ENCODE measurements around the gene STEAP1B. TPM values are rescaled to one million over a fixed set of nuclear protein-coding genes. Genes with fewer than 3 reads are reported as not detected.
A peak's percentile ranks its signal among the peaks of the same experiment; 100 is the strongest.

STEAP1B gene
- total and polyA plus RNA-seq, 2 of the 4 experiments (the other 2 are of a cell fraction) = 7.9 to 13.8 TPM

DNA sequence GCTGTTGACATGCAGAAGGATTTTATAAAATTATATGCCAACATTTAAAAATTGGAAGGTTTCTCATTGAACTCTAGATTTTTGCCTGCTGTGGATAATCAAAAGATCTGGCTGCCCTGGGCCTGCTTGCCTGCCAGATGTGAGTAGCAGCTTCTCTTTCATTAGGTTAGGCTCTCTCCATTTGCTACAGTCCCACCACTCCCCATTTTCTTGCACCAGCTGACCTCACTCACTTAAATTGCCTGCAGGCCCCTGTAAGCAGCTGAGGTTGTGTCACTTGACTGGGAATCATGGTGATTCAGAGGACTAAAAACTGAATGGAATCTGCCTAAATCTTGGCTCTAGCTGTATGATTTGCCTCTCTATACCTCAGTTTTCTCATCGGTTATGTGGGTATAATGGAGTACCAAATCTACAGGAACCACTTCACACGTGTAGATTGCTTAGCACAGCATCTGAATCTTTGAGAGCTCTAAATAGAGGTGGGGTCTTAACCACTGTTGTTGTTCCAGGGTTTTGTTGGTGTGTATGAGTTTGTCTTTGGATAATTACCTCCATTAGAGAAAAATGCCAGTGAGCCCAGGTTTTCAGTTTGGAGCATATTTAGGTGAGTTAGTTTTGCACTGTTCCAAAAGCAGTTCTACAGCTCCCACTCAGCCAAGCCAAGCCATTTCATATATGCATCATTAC lies 124.5 kb downstream of the STEAP1B start:
- DNase-seq = peak; percentile 11
- dilution Hi-C loops (cut with HindIII; ENCODE audit: low sequenced_read_pairs, unreplicated experiment) (no loop called here), in situ Hi-C loops (cut with MboI; ENCODE audit: low sequenced_read_pairs) (no loop called here), intact Hi-C loops (cut with micrococcal nuclease) (no loop called here)
- TF ChIP-seq RFX5 (IDR thresholded peaks at IDR 0.05; ENCODE audit: low read depth, low read length) (no peak), BHLHE40 (IDR thresholded peaks at IDR 0.05; ENCODE audit: low read depth, low read length) (no peak), MAZ (IDR thresholded peaks at IDR 0.05; ENCODE audit: borderline replicate concordance, low read depth, low read length) (no peak), CHD1 (IDR thresholded peaks at IDR 0.05; ENCODE audit: low read depth, low read length) (no peak), POLR2A (IDR thresholded peaks at IDR 0.05; ENCODE audit: low read depth, low read length) (no peak), FOS (IDR thresholded peaks at IDR 0.05; ENCODE audit: low read depth, low read length) (no peak), SMC3 (IDR thresholded peaks at IDR 0.05; ENCODE audit: low read depth, low read length) (no peak), MXI1 (IDR thresholded peaks at IDR 0.05; ENCODE audit: borderline replicate concordance, low read depth, low read length) (no peak), RCOR1 (IDR thresholded peaks at IDR 0.05; ENCODE audit: insufficient replicate concordance, low read length) (no peak)
- TF ChIP-seq, protein P1, sequence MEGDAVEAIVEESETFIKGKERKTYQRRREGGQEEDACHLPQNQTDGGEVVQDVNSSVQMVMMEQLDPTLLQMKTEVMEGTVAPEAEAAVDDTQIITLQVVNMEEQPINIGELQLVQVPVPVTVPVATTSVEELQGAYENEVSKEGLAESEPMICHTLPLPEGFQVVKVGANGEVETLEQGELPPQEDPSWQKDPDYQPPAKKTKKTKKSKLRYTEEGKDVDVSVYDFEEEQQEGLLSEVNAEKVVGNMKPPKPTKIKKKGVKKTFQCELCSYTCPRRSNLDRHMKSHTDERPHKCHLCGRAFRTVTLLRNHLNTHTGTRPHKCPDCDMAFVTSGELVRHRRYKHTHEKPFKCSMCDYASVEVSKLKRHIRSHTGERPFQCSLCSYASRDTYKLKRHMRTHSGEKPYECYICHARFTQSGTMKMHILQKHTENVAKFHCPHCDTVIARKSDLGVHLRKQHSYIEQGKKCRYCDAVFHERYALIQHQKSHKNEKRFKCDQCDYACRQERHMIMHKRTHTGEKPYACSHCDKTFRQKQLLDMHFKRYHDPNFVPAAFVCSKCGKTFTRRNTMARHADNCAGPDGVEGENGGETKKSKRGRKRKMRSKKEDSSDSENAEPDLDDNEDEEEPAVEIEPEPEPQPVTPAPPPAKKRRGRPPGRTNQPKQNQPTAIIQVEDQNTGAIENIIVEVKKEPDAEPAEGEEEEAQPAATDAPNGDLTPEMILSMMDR (conservative IDR thresholded peaks at IDR 0.05; ENCODE audit: low read depth, low read length) = no peak
- TF ChIP-seq, protein P2, sequence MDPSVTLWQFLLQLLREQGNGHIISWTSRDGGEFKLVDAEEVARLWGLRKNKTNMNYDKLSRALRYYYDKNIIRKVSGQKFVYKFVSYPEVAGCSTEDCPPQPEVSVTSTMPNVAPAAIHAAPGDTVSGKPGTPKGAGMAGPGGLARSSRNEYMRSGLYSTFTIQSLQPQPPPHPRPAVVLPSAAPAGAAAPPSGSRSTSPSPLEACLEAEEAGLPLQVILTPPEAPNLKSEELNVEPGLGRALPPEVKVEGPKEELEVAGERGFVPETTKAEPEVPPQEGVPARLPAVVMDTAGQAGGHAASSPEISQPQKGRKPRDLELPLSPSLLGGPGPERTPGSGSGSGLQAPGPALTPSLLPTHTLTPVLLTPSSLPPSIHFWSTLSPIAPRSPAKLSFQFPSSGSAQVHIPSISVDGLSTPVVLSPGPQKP (IDR thresholded peaks at IDR 0.05; ENCODE audit: borderline replicate concordance, low read depth, low read length) = no peak
- H3K36me3 ChIP-seq (ENCODE audit: control insufficient read depth, insufficient read depth, low read length) = no peaks in the 10 kb centered on the region
- no peaks in the 10 kb centered on the region for H4K20me1 ChIP-seq (ENCODE audit: insufficient read depth, low read length)
- H3K9me3 ChIP-seq (ENCODE audit: control insufficient read depth, insufficient read depth, low read length) = no peaks in the 10 kb centered on the region
- no peaks in the 10 kb centered on the region for H3K79me1 ChIP-seq (ENCODE audit: low read depth in 1 of 2, low read length in 2 of 2)
- ATAC-seq (ENCODE audit: low read depth) = peak; percentile 40; the same call in 1 of the 2 replicates
- no peak overlapping the region for H3K14ac ChIP-seq (replicated peaks; ENCODE audit: low read depth, low read length)
- no peak overlapping the region for H3K4me2 ChIP-seq (ENCODE audit: low read depth, low read length)
- no TSS peak for BruUV-seq (replicated peaks)
- H2AK5ac ChIP-seq (ENCODE audit: low read depth, low read length) = no peak overlapping the region
- no peak overlapping the region for H4K8ac ChIP-seq (ENCODE audit: low read depth in 2 of 2, low read length in 2 of 2)
- H2AFZ ChIP-seq (replicated peaks; ENCODE audit: low read length, poor library complexity) = no peak overlapping the region
- ChIA-PET CTCF (interaction anchor here (0.6 kb wide), 1 partner anchor 11 kb away, joined by 8 read pairs; no protein-coding TSS in a partner anchor), POLR2A (ENCODE audit: unreplicated experiment) (no interaction called here)
- H2BK5ac ChIP-seq (ENCODE audit: low read depth, low read length, poor library complexity, severe bottlenecking) = no peak overlapping the region
- H4K5ac ChIP-seq (ENCODE audit: low read depth, low read length) = no peak overlapping the region
- H2AK9ac ChIP-seq (replicated peaks; ENCODE audit: low read depth, low read length, poor library complexity) = no peak overlapping the region
- no peak overlapping the region for H2BK120ac ChIP-seq (ENCODE audit: low read depth, low read length)
- no peaks in the 10 kb centered on the region for H3K4me1 ChIP-seq (ENCODE audit: control insufficient read depth, insufficient read depth, low read length)
- no peak overlapping the region for H3K56ac ChIP-seq (ENCODE audit: extremely low read depth, insufficient read depth, low read length)
- H2BK15ac ChIP-seq (ENCODE audit: low read depth, low read length) = no peak overlapping the region
- H3K9me1 ChIP-seq (ENCODE audit: insufficient read depth, low read length) = no peaks in the 10 kb centered on the region
- no peak overlapping the region for H3K18ac ChIP-seq (ENCODE audit: low read depth, low read length)
- peaks cover 6% of the 10 kb centered on the region for H3K27me3 ChIP-seq (ENCODE audit: control insufficient read depth, insufficient read depth, low read length)
- no peak overlapping the region for H3K4me3 ChIP-seq (ENCODE audit: insufficient read depth, low read depth, low read length)
- H3K9ac ChIP-seq (ENCODE audit: low read depth, low read length) = no peak overlapping the region
- no peak overlapping the region for H3K4ac ChIP-seq (ENCODE audit: low read depth, low read length)
- WGBS, 2 experiments (ENCODE audit: extremely low coverage in 2 of 2, insufficient read length in 1 of 2) = no CpG with 5 or more reads among the region's 2 CpGs
- H2BK20ac ChIP-seq (ENCODE audit: low read depth, low read length) = no peak overlapping the region
- H3K27ac ChIP-seq (ENCODE audit: insufficient read depth, low read length) = no peak overlapping the region
- no peak overlapping the region for H3K23ac ChIP-seq (ENCODE audit: low read depth, low read length)
- H4K91ac ChIP-seq (ENCODE audit: insufficient read depth, low read depth, low read length) = no peak overlapping the region
